Endothelial cell of umbilical vein (primary cell): Measurements from ENCODE around the gene KDM5B.

Source experiments
- EZH2 ChIP-seq: IDR thresholded peaks from 2 replicates; pipeline ENCODE4 v1.6.1; 2012; ENCODE audit warnings: borderline replicate concordance, low read depth, mild to moderate bottlenecking, moderate library complexity, low read length, inconsistent platforms; ENCODE audit not compliant: severe bottlenecking
- TF ChIP-seq, protein P1 (sequence below), 2 donors: IDR thresholded peaks; 1 replicate in 1 of 2; 2 replicates in 1 of 2; pipeline ENCODE4 v1.5.1; 2011; ENCODE audit warnings: low read length in 2 of 2, mild to moderate bottlenecking in 2 of 2, moderate library complexity in 2 of 2, control low read depth in 1 of 2, inconsistent platforms in 1 of 2, low read depth in 1 of 2; ENCODE audit not compliant: insufficient read depth in 1 of 2; ENCODE audit errors: extremely low read depth in 1 of 2

DNA sequence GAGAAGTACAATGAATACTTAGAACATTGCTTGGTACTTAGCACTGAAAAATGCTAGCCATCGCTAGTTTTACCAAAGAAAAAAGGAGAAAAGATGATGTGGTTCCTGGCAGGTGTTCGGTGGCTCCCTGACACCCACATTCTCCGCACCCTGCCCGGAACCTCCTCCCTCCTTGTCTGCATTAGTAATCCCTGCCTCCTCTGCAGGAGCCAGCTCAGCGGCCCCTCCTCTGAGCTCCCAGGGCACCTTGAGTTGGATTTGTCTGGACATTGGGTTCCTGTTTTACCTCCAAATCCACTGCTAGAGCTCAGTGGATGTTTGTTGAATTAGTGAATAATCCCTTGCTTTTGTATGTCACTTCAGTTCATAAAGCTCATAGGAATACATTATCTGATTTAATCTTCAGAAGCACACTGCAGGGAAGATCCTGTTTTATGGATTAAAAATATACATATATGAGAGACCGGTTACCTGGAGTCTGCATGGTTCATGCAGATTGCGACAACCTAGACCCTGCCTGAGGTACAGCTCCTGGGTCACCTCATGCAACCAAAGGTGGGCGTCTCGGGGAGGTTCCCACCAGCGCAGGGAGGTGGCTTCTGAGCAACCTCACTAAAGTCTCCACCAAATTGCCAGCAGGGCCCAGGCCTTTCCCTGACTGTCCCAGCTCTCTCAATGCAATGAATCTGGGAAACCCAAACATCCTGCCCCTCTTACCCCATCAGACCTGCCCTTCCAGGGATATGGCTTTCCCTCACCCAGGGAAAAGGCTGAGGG is 26.7 kb upstream of the KDM5B start:
- no peak for TF ChIP-seq EZH2
- TF ChIP-seq, protein P1, sequence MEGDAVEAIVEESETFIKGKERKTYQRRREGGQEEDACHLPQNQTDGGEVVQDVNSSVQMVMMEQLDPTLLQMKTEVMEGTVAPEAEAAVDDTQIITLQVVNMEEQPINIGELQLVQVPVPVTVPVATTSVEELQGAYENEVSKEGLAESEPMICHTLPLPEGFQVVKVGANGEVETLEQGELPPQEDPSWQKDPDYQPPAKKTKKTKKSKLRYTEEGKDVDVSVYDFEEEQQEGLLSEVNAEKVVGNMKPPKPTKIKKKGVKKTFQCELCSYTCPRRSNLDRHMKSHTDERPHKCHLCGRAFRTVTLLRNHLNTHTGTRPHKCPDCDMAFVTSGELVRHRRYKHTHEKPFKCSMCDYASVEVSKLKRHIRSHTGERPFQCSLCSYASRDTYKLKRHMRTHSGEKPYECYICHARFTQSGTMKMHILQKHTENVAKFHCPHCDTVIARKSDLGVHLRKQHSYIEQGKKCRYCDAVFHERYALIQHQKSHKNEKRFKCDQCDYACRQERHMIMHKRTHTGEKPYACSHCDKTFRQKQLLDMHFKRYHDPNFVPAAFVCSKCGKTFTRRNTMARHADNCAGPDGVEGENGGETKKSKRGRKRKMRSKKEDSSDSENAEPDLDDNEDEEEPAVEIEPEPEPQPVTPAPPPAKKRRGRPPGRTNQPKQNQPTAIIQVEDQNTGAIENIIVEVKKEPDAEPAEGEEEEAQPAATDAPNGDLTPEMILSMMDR (IDR thresholded peaks at IDR 0.05; ENCODE audit: extremely low read depth in 1 of 2, insufficient read depth in 1 of 2, low read depth in 1 of 2, low read length in 2 of 2): no peak
